HG02840 (cell line): Measurements from ENCODE around the gene FABP7.

ENCODE experiments used
- ATAC-seq: cut with Tn5 transposase; IDR thresholded peaks from one replicate; pipeline ENCODE4 v1.9.1; 2021; ENCODE audit warnings: mild to moderate bottlenecking, moderate library complexity, moderate number of reproducible peaks; ENCODE audit not compliant: unreplicated experiment, low FRiP score

FABP7 gene

GRCh38 chr6:122755901-122756300, 23.6 kb upstream of the FABP7 start:
- no peak for ATAC-seq

- peak; percentile 99 for ATAC-seq
Observed at GRCh38 chr6:122758927-122759334, 20.6 kb upstream of the FABP7 start.

GRCh38 chr6:122760330-122760729, 19.2 kb upstream of the FABP7 start:
- no peak for ATAC-seq

- no peak for ATAC-seq
Observed at GRCh38 chr6:122766256-122766655, 13.3 kb upstream of the FABP7 start.

GRCh38 chr6:122770835-122771601, 8.5 kb upstream of the FABP7 start:
- no peak for ATAC-seq

- no peak for ATAC-seq
Observed at GRCh38 chr6:122772724-122773415, 6.6 kb upstream of the FABP7 start.

GRCh38 chr6:122775975-122776374, 3.5 kb upstream of the FABP7 start:
- no peak for ATAC-seq

GRCh38 chr6:122778302-122778701, 1.2 kb upstream of the FABP7 start:
- ATAC-seq = no peak

- no peak for ATAC-seq
Observed at GRCh38 chr6:122778985-122779661, 393 bp upstream of the FABP7 start.

GRCh38 chr6:122780114-122780513, 598 bp downstream of the FABP7 start:
- ATAC-seq = no peak

- no peak for ATAC-seq
Observed at GRCh38 chr6:122781716-122782115, 2.2 kb downstream of the FABP7 start.

GRCh38 chr6:122783401-122783800, 3.9 kb downstream of the FABP7 start:
- ATAC-seq = no peak

- ATAC-seq = no peak
Observed at GRCh38 chr6:122785891-122786290, 6.4 kb downstream of the FABP7 start.

GRCh38 chr6:122787721-122788120, 8.2 kb downstream of the FABP7 start:
- no peak for ATAC-seq

GRCh38 chr6:122788208-122788607, 8.7 kb downstream of the FABP7 start:
- no peak for ATAC-seq

GRCh38 chr6:122788663-122789181, 9.2 kb downstream of the FABP7 start:
- ATAC-seq = no peak

GRCh38 chr6:122789182-122790027, 9.9 kb downstream of the FABP7 start, which contains the start of gene SMPDL3A:
SMPDL3A (plus strand) TSS chr6:122789258; CDS start chr6:122789347, 89 bp downstream.
- peak; percentile 59 for ATAC-seq

- ATAC-seq = no peak
Observed at GRCh38 chr6:122790028-122790422, 10.5 kb downstream of the FABP7 start.

- no peak for ATAC-seq
Observed at GRCh38 chr6:122790423-122791309, 11.2 kb downstream of the FABP7 start.
